ENCODE data around the gene COQ8A.
"Not testable (repeated sequence)": the region's sequence is repeated elsewhere in the genome, so short reads cannot be mapped to it uniquely, and the experiment has no call there.

The COQ8A gene

DNA sequence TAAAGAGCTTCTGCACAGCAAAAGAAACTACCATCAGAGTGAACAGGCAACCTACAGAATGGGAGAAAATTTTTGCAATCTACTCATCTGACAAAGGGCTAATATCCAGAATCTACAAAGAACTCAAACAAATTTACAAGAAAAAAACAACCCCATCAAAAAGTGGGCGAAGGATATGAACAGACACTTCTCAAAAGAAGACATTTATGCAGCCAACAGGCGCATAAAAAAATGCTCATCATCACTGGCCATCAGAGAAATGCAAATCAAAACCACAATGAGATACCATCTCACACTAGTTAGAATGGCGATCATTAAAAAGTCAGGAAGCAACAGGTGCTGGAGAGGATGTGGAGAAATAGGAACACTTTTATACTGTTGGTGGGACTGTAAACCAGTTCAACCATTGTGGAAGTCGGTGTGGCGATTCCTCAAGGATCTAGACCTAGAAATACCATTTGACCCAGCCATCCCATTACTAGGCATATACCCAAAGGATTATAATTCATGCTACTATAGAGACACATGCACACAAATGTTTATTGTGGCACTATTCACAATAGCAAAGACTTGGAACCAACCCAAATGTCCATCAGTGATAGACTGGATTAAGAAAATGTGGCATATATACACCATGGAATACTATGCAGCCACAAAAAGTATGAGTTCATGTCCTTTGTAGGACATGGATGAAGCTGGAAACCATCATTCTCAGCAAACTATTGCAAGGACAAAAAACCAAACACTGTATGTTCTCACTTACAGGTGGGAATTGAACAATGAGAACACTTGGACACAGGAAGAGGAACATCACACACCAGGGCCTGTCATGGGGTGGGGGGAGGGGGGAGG, 10.6 kb upstream of the COQ8A start:
- DNase-seq (ENCODE audit: low read depth) = not testable (repeated sequence)

DNA sequence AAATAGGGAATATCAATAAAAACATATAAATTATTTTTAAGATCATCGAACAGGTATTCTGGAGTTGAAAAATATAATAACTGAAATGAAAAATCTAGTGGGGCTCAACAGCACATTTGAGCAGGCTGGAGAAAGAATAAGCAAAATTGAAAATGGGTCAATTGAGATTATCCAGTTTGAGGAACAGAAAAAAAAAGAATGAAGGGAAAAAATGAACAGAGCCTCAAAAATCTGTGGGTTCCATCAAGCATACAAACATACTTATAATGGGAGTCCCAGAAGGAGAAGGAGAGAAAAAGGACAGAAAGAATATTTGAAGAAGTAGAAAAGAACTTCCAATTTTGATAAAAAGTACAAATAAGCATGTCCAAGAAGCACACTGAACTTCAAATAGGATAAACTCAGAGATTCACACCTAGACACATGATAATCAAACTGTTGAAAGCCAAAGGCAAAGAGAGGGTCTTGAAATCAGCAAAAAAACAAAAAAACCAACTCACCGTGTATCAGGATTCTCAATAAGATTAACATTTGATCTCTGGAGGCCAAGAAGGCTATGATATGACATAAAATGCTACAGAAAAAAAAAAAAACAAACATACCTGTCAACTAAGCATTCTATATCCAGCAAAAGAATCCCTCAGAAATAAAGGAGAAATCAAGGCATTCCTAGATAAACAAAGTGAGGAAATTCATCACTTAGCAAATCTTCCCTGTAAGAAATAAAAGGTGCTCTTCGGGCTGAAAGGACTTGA, 5.4 kb upstream of the COQ8A start:
- no peak for DNase-seq (ENCODE audit: low read depth)

GRCh38 chr1:226937940-226938725, 2.0 kb upstream of the COQ8A start:
- DNase-seq (ENCODE audit: low read depth) = no peak

GRCh38 chr1:226938903-226939437, 1.1 kb upstream of the COQ8A start:
- DNase-seq (ENCODE audit: low read depth) = peak; percentile 69

- peak; percentile 66 for DNase-seq (ENCODE audit: low read depth)
Measured at GRCh38 chr1:226939438-226940028, 561 bp upstream of the COQ8A start.

DNA sequence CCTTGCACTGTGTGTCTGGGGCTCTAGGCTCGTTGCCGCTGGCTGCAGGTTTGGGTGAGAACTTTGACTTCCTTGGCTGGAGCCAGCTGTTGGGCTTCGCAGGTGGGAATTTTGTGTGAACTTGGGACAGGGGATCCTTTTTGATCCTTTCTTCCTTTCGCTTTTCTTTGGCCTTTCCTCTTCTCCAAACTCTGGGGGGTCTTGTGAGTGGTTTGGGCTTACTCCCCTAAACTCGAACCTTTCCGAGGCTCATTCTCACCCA, 643 bp downstream of the COQ8A start:
- no peak for DNase-seq (ENCODE audit: low read depth)

GRCh38 chr1:226942392-226942791, 2.3 kb downstream of the COQ8A start:
- DNase-seq (ENCODE audit: low read depth) = no peak

GRCh38 chr1:226943156-226943555, 3.1 kb downstream of the COQ8A start:
- DNase-seq (ENCODE audit: low read depth) = no peak

- no peak for DNase-seq (ENCODE audit: low read depth)
Measured at GRCh38 chr1:226943927-226944326, 3.8 kb downstream of the COQ8A start.

DNA sequence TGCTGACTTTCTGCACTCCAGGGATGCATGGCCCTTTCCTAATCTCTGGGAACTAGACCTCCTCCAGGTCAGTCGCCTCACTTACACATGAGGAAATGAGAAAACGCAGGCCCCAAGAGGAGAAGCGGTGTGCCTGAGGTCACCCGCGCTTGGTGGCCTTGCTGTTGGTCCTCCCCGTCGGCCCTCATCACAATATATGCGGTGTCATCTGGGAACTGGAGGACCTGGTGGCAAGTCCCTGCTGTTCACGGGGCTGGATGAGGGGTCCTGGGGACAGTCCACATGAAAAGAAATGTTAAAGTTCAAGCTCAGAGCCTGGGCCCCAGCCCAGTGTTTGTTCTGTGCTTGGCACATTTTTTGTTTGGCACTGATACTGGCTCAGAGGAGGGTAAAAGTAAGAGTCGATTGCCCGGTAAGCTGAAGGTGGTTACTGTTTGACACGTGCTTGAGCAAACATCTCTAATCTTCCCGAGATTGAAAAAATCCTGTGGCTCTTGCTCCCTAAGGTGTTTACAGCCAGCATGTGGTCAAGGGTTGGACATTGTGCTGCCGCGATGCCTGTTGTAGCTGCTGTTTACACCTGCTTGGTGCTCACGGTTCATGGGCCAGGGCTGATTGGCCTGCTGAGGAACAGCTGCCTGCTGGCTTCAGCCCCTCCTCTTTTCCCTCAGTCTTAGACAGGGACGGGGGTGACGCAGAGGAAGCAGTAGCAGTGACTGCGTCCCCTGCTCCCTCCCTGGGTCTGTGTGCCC, 5.2 kb downstream of the COQ8A start:
- DNase-seq (ENCODE audit: low read depth) = no peak

DNA sequence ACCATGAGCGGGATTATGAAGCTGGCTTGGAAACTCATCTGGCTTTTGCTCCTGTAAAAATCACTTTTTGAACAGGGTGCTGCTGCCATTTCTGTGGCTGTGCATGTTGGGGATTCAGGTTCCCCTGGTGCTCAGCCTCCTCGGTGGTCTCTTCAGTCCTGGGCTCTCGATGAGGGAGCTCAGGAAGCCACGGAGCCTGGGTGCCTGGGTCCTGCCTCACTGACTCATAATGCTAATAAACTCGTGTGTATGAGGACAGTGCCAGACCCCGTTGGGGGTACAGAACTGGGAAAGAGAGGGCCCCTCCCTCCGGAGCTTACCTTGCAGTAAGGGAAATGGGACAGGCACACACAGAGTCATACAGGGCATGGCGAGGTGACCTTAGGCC, 5.8 kb downstream of the COQ8A start:
- no peak for DNase-seq (ENCODE audit: low read depth)

- no peak for DNase-seq (ENCODE audit: low read depth)
Measured at GRCh38 chr1:226946285-226946684, 6.2 kb downstream of the COQ8A start.

DNA sequence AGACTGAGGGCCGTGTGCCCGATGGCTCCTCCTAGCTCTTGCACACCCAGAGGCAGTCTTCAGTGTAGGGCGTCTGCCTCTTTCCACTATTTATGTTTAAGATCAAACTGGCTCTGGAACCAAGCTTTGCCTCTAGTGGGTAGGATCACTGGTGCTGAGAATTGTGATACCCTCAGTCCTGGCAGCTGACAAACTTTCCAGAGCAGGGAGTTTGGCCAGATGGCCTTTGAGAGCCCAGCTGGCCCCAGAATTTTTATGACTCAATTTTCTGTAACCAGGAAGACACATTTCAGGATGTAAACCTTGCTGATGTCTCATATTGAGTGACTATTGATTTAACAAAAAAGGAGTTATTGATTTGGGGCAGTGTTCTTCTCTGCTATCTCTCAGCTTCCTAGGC, 6.7 kb downstream of the COQ8A start:
- DNase-seq (ENCODE audit: low read depth) = peak; percentile 15

GRCh38 chr1:226948051-226948450, 8.0 kb downstream of the COQ8A start:
- no peak for DNase-seq (ENCODE audit: low read depth)

GRCh38 chr1:226948480-226948879, 8.4 kb downstream of the COQ8A start:
- no peak for DNase-seq (ENCODE audit: low read depth)

GRCh38 chr1:226948996-226949395, 8.9 kb downstream of the COQ8A start:
- DNase-seq (ENCODE audit: low read depth) = no peak

DNA sequence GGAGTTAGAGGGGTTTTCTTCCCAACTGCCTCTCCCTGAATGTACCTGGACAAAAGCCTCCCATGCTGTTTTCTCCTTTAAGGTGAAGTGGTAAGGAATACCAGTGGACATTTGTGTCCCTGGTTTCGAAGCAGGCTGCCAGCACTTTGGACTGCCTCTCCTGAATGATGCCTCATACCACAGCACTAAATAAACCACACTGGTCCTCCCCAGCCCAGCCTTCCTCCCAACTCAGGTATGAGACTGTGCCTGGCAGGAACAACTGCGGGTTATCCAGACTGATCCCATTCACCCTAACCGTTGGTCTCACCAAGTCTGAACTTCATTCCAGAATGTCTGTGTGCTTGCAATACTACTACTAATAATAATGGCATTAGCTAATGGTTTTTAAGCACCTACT, 9.3 kb downstream of the COQ8A start:
- no peak for DNase-seq (ENCODE audit: low read depth)

GRCh38 chr1:226950316-226950715, 10.2 kb downstream of the COQ8A start:
- no peak for DNase-seq (ENCODE audit: low read depth)

- DNase-seq (ENCODE audit: low read depth) = no peak
Measured at GRCh38 chr1:226950871-226951270, 10.8 kb downstream of the COQ8A start.

- DNase-seq (ENCODE audit: low read depth) = no peak
Measured at GRCh38 chr1:226951286-226952117, 11.4 kb downstream of the COQ8A start.

- DNase-seq (ENCODE audit: low read depth) = no peak
Measured at GRCh38 chr1:226952118-226952441, 12.0 kb downstream of the COQ8A start.

Data from ELR (cell line).